GM18870 (cell line): ENCODE measurements around the gene FAT1.

ENCODE experiments used
- ATAC-seq: cut with Tn5 transposase; IDR thresholded peaks from one replicate; pipeline ENCODE4 v1.9.1; 2021; ENCODE audit warnings: moderate library complexity; ENCODE audit not compliant: unreplicated experiment

FAT1 gene

DNA sequence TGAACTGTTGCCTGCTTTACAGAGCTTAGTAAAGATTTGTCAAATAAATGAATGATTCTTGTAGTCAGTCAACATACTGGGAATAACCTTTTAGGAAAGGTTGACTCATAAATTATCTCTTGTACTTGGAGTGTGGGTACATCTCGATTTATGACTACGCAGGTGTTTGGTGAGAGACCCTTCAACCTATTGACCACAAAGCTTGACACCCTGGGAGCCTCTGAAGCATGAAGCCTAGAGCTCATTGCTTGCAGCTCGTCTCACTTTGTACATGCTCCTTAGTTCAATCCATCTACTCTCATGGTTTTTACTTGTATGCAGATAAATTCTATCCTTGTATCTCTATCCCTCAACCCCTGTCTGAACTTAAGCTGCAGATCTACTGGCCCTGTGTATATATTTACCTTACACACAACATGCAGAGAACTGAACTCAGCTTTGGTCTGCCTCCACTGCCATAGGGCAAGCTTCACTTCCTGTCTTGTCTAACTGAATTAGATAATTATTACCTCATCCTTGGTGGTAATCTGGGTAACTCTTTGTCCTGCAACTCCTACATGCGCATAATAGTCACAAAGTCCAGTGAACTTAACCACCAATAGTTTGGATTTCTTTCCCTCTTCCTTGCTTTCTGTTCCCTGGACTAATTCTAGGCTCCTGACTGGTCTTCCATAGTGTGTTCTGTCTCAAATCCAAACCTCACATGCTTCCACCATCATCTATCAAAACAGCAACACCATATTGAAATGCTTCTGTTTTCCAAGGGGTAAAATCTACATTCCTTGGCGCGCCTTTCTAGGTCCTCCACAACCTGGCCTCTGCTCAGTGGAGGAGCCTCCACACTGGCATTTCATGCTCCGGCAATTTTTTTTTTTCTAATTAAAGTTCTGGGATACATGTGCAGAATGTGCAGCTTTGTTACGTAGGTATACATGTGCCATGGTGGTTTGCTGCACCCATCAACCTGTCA, 32.2 kb upstream of the FAT1 start:
- no peak for ATAC-seq

DNA sequence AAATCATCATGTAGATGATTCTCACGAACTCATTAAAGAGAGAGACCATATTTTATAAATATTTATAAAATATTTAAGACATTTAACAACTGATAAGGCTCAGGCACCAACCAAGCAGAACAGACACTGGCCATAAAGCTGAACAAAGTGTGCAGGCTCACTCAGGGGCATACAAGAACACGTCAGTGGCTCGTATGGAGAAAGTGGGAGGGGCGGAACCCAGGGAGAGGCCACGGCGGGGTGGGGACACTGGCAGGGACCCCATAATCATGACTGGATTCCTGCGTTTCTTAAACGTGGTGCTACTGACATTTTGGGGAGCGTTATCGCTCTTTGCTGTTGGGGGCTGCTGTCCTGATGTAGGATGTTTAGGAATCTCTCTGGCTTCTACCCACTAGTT, 31.3 kb upstream of the FAT1 start:
- no peak for ATAC-seq

DNA sequence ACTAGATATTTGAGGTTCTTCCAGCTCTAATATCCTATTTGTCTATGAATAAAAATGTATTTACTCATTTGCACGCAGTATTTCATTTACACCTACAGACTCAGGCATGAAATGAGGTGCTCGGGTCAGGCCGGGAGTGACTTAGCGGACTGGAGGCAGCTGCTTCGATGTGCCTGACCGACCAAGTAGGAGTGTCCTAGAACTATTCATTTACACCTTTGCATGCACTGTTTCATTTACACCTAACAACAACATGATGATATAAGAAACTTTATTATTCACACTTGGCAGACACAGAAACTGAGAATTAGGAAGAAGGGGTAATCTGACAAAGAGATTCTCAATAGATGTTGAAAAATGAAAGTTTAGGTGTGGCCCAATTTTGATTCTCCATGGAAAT, 28.7 kb upstream of the FAT1 start:
- ATAC-seq, result no peak

DNA sequence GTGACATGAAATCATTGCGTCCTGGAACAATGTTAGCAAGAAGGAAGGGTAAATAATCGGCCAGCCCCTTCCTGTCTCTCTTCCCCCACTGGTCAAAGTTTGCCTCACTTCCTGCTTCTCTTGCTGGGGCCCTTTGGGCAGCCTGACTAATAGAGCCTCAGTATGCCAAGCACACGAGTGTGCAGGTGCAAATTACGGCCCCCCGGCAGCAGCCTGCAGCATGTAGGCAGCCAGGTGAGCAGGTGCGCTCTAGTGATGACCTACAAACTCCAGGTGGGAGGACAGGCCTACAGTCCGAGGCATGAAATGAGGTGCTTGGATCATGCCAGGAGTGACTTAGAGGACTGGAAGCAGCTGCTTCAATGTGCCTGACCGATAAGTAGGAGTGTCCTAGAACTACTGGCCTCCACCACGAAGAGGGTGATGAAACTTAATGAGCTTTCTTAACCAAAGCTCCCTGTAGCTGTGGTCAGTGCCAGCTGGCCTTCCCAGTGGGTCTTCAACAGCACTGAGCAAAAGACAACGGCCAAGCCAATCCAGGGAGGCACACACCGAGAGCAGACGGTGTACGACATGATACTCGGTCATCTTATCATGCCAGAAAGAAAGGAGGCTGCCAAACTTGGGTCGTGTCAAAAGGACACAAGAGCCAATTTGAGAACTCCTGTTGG, 26.1 kb upstream of the FAT1 start:
- no peak for ATAC-seq

DNA sequence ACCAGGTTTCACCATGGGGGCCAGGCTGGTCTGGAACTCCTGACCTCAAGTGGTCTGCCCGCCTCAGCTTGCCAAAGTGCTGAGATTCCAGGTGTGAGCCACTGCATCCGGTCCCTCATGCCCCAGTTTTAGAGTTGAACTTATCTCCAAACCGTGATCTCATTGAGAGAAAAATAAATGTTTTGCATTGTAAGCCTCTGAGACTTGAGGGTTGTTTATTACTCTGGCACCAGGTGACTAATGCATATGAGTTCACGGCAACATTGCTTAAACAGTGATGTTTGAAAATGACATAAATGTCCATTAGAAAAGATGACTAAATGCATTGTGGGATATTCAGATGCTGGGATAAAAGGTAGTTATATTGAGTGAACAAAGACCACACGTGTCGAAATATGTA, 22.9 kb upstream of the FAT1 start:
- no peak for ATAC-seq

DNA sequence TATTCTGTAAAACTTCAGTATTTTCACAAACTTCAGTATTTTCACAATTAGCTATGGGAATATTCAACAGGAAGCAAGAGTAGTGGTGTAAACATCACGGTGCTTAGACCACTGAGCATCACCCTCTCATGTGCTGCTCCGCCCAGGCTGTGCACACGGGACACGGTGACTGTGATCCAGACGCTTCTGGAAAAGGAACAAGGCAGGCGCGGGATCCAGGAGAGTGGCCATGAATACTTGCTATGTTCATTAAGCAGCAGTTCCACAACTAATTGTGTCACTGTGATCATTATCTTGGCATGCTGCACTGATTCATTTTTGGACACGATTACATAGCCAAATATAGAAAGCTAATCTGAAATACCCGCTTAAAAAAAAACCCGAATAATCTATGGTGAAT, 19.6 kb upstream of the FAT1 start:
- ATAC-seq, result no peak

DNA sequence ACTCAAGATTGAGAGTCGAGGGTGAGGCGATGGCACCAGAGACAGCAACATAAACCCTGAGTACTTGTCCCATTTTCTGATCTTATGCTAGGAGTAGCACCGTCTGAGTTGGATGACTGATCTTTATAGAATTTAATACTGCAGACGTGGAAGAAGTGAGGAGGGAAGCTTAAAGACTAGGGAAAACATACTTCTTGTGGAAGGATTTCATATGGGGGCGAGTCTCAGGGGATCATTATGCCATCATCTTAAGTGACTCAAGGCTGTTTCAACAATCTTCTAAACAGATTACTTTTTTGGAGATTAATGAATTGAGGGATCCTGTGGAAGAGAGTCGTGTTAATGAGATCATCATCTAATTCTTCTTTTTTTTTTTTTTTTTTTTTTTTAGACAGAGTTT, 17.2 kb upstream of the FAT1 start:
- ATAC-seq, result no peak

DNA sequence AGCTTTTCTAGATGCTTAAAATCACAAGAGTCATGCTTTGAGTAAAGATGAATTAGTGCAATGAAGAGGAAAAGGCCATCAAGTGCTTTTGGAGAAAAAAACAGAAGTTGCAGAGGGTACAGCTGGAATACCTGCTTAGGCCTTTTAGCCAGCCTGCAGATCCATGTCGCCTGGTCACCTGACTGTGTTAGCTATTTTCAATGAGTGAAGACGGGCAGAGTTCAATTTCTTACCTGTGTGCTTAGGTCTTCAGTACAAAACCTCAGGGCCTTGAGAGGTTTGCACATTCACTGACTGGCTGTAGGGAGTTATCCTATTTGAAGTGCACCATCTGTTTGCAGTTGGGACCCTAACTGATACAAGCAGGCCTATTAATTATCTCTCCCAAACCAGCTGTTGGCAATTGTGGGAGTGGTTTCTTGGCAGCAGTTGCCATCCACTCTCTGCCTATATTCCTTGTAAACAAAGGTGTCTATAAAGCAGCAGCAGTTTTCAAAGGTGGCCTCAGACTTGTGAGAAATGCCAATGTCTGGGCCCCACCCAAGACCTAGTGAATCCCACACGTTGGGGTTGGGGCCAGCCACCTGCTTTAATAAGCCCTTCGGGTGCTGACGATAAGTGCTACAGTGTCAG, 16.3 kb upstream of the FAT1 start:
- no peak for ATAC-seq

DNA sequence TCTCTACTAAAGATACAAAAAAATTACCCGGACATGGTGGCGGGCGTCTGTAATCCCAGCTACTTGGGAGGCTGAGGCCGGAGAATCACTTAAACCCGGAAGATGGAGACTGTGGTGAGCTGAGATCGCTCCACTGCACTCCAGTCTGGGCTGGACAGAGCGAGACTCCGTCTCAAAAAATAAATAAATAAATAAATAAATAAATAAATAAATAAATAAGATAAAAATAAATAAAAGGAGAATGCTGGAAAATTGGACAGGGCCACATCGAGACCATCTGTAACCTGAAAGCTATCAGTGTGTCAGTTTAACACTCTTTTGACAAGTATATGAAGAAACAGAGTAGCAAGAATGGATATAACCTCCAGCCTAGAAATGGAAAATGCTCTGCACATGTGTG, 15.7 kb upstream of the FAT1 start:
- no peak for ATAC-seq

DNA sequence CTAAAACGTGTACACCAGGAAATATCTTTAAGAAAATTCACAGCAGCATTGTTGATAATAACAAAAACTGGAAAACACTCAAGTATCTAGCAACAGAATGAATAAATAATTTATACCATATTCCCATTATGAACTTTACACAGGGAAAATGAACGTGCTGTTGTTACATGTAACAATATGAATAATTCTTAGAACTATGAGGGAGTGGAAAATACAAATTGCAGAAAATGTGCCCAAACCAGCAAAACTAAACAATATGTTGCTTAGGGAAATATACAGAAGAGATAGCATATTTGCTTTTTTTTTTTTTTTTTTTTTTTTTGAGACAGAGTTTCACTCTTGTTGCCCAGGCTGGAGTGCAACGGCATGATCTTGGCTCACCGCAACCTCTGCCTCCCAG, 14.8 kb upstream of the FAT1 start:
- ATAC-seq, result no peak

DNA sequence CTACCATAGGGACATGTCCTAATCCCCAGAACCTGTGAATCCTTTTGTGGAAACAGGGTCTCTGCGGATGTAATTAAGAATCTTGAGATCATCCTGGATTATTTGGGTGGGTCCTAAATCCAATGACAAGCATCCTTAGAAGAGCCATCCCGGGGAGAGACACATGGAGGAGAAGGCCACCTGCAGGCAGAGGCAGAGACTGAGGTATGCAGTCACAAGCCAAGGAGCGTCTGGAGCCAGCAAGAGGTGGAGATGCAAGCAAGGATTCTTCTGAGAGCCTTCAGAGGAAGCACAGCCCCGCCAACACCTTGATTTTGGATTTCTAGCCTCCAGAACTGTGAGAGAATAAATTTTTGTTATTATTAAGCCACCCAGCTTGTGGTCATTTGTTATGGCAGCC, 13.8 kb upstream of the FAT1 start:
- ATAC-seq, result no peak

DNA sequence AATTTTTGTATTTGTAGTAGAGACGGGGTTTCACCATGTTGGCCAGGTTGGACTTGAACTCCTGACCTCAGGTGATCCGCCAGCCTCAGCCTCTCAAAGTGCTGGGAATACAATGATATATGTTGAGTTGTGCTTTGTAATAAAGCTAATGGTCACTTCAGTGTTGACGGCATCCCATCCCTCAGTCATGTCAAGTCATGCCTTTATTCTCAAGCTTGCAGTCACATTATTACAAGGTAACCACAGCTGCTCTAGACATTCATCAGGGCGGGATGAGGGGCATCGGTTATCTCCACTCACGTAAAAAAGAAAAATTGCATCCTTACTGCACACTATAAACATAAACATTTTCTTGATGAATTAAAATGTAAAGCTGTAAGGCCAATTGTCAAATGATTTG, 12.8 kb upstream of the FAT1 start:
- no peak for ATAC-seq

DNA sequence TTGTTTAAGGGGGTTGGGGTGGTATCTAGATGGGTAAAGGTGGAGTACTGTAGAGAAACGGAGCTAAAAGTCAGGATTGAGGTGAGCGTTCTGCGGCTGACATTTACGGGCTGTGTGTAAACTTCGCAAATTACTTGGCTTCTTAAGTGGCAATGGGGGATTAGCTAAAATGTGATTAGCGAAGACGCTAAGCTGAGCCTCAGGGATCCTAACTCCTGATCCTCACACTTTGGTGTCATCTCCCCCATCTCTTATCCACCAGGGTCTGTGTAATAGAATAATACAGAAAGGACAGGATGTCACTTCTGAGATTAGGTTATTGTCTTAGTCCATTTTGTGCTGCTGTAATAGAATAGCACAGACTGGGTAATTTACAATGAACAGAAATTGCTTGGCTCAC, 10.6 kb upstream of the FAT1 start:
- ATAC-seq, result no peak

DNA sequence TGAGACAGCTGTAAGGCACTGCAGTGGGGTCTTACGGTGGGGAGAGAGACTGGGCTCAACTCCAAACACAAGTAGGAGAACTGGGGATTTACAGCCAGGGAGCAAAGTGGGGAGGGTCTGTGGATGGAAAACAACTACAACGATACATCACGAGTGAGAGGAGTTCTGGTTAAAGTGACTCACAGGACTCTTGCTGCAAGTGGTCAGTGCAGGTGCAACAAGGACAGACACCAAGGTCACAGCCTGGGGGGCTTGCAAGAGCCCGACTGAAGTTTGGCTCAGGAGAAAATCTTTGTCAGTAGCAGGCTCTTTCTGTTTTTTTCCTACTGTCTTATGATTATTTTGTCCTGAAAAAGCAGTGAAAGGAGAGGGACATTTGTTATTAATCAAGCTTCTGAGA, 10.1 kb upstream of the FAT1 start:
- ATAC-seq, result no peak

DNA sequence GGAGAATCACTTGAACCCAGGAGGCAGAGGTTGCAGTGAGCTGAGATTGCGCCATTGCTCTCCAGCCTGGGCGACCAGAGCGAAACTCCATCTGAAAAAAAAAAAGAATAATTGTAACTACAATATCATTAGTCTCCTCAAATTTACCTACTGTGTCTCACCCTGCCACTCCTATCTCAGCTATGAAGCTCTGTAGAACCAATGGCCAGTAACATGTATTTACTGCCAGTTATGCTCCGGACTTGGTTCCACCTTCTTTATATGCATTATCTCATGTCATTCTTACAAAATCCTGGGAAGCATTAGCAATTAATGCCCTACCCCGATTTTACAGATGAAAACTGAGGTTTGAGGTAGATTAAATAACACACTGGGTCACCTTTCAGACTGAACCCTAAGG, 7.0 kb upstream of the FAT1 start:
- no peak for ATAC-seq

DNA sequence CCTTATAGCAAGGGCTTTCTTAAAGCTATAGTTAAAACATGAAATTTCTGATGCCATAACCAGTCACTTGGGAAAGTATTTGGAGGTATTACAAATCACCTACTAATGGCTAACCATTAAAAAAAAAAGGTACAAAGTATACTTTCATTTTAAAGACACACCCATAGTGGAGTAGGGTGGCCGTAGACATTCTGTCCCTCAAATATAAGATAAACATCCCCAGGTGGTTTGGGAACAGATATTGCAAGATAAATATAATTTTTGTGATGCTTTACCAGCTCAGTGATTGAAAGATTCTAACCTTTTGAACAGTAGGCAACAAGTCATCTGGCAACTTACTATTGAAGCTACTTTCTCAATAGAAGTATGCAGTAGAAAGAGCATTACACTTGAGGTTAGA, 6.2 kb upstream of the FAT1 start:
- no peak for ATAC-seq

DNA sequence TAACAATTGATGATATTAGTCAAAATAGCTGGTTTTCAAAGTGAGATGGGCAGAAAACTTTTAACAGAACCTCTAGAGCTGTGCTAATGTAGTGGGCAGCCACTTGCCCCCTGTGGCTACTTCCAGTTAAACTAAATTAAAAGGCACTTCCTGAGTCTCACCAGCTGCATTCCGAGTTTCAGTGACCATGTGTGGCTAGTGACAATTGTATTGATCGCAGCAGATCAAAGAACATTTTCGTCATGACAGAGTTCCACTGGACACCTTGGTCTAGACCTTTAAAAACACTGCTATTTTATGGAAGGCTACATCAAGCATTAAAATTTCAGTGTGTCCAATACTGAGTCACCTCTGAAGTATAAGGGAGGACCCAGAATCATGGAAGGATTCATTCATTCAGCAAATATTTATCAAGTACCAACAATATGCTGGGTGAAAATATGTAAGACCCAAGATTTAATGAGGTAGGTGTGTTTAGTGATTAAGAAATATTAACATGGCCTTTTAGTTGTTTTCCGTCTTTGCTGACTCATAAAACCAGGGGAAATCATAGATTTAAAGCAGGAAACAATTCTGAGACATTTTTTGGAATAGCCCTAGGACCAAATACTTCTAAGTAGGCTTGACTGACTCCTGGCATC, 5.1 kb upstream of the FAT1 start:
- no peak for ATAC-seq

DNA sequence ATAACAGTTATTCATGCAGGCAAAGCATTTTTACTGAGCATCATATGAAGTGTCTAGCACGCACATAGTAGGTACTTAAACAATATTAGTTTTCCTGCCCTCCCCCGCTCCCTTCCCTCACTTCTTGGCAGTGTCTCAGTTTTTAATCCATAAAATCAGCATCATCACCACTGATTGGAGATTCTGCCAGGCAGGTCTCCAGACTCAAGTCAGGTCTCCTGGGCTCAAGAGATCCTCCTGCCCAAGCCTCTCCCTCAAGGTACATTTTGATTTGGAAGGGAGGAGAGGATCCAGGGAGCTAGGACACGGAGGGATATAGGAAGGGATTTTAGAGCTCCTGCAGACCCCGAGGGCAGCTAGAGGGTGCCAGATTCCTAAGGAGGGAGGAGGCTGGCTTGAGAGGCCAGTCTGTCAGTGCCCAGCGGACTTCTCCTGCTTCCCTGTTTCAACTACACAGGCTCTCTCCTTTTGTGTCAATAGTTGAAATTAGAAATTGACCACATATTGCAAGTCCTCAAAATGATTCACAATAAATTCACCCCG, 4.4 kb upstream of the FAT1 start:
- ATAC-seq, result no peak

DNA sequence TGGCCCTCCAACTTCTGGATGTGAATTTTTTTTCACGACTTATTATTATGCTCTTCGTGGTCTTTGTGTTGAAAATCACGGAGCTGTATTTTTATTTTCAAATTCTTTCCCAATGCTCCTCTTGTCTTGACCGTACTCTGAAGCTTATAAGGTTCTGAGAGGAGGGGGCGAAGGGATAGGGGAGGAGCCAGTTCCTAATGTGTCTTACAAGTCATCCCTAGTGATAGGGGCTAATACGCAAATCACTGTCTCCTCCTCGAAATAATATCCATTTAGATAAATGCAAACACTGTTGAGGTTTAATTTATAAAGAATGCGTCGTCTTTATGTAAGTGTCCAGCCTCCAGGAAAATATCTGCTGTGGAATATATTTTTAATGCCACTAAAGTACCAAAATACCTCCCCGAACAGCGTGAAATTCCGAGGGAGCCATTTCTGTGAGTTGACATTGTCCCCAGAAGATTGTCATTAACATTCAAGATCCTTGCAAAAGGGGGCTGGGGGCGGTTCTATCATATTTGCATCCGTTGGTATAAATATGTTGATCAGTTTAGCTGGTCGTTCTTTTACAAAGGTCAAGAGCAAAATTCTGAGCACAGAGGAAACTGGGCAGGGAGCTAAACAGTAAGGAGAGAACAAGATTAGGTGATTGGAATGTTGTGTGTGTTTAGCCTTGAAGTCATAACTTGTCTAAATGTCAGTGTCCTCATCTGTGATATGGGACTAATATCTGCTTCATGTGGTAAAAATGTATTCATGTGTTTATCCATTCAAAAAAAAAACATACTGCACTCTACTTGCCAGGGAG, 3.7 kb upstream of the FAT1 start:
- ATAC-seq, result no peak

DNA sequence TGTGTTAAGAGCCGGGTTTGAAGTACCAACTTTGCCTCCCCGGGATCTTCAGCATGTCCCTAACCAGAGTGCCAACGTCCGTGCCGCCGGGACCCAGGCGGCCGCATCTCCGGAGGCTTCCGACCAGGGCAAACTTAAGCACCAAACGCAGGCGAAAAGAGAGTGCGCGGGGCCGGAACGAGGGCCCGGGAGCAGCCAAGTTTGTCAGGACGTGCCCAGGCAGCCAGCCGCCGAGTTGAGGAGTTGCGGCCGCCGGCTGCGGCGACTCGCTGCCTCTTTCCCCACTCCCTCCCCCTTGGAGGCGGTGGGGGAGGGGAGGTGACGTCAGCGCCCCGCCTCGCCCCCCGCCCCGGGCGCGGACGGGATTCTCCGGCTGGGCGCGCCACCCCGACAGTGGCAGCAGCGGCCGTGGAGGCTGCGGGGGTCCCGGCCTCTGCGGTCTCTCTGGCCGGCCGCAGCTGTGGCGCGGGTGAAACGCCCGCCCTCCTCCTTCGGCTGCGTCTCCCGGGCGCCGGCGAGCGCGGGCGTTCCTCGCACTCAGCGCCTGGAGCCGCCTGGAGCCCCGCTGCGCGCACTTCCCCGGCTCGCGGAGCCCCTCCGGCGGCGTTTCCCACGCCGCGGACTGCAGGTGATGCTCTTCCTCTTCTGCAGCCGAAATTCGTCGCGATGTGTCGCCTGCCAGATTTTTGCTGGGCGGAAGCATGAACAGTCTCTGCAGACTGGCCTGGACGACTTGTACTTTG, 2.9 kb upstream of the FAT1 start:
- no peak for ATAC-seq
